C4-2B (cell line): ENCODE results near the gene DAND5.

ENCODE experiments used
- CTCF ChIP-seq: fragments of 450-650 bp; conservative IDR thresholded peaks from 2 replicates; pipeline ENCODE4 v1.5.1; 2017; ENCODE audit warnings: mild to moderate bottlenecking
- ZFX ChIP-seq: fragments of 450-650 bp; IDR thresholded peaks from 2 replicates; pipeline ENCODE4 v1.6.1; 2017

GRCh38 chr19:13012690-13013608 lies 43.6 kb downstream of the DAND5 start:
- TF ChIP-seq CTCF (no peak), ZFX (no peak)
